Gastroesophageal sphincter (tissue), 4 donors: ENCODE results near the gene ZFHX3. TPM values are rescaled to one million over a fixed set of nuclear protein-coding genes. Genes with fewer than 3 reads are reported as not detected.

ENCODE experiments used
- ATAC-seq: fragments of 150-250 bp; one replicate; pipeline ENCODE4 v1.9.1; 2016; ENCODE audit warnings: mild to moderate bottlenecking, moderate library complexity
- H3K27ac ChIP-seq, 4 donors: fragments of 200-600 bp; sonication (generic) in 3 of 4; 1 replicate in 3 of 4; 2 replicates in 1 of 4; pipeline ENCODE4 v1.5.1; 2016 to 2019
- H3K27me3 ChIP-seq: fragments of 200-600 bp; sonication (generic); one replicate; pipeline ENCODE4 v1.5.1; 2019
- H3K36me3 ChIP-seq, 2 donors: fragments of 200-600 bp; sonication (generic); one replicate each; pipeline ENCODE4 v1.5.1; 2019; ENCODE audit warnings: control low read depth in 1 of 2
- H3K4me1 ChIP-seq, 3 donors: fragments of 200-600 bp; sonication (generic); 1 replicate in 2 of 3; 2 replicates in 1 of 3; pipeline ENCODE4 v1.5.1; 2016 to 2019; ENCODE audit warnings: control low read depth in 2 of 3
- H3K4me3 ChIP-seq, 2 donors: fragments of 200-600 bp; sonication (generic); one replicate each; pipeline ENCODE4 v1.5.1; 2019; ENCODE audit warnings: mild to moderate bottlenecking in 1 of 2, moderate library complexity in 1 of 2
- H3K9me3 ChIP-seq, 3 donors: fragments of 200-600 bp; sonication (generic); one replicate each; pipeline ENCODE4 v1.5.1; 2017 to 2019; ENCODE audit warnings: control low read depth in 2 of 3
- EP300 ChIP-seq: sonication (generic); formaldehyde crosslinking; IDR thresholded peaks from one replicate; pipeline ENCODE4 v1.6.1; 2017; ENCODE audit warnings: antibody characterized with exemption, mild to moderate bottlenecking
- POLR2A ChIP-seq, 2 donors: fragments of 450-650 bp; IDR thresholded peaks; one replicate each; pipeline ENCODE4 v1.6.1; 2017; ENCODE audit warnings: antibody characterized with exemption in 2 of 2, mild to moderate bottlenecking in 2 of 2, moderate library complexity in 1 of 2
- POLR2AphosphoS5 ChIP-seq: sonication (generic); formaldehyde crosslinking; IDR thresholded peaks from one replicate; pipeline ENCODE4 v1.6.1; 2017; ENCODE audit warnings: antibody characterized with exemption
- WGBS, 2 donors: methylation state at CpG; one replicate each; pipeline ENCODE4 v1.1.5; 2018; ENCODE audit warnings: low coverage in 1 of 2; 5-methylcytosine and 5-hydroxymethylcytosine counted together
- total RNA-seq, 4 donors: library from RNA; depleted of rRNA; stranded (reverse); fragments of >200 nt; gene quantifications; one replicate each; pipeline ENCODE4 v1.1.0, GENCODE V29; 2016
- TF ChIP-seq, protein P1 (sequence below), 4 experiments: fragments of 200-600 bp in 2 of 4; fragments of 450-650 bp in 2 of 4; sonication (generic) in 1 of 4; IDR thresholded peaks; one replicate each; pipeline ENCODE4 v1.5.1; 2017 to 2019; ENCODE audit warnings: antibody characterized with exemption in 4 of 4, mild to moderate bottlenecking in 2 of 4, moderate library complexity in 2 of 4

The ZFHX3 gene
- total RNA-seq, 4 donors from 2014 or later: 24.0 to 47.1 (median 29.5) TPM

DNA sequence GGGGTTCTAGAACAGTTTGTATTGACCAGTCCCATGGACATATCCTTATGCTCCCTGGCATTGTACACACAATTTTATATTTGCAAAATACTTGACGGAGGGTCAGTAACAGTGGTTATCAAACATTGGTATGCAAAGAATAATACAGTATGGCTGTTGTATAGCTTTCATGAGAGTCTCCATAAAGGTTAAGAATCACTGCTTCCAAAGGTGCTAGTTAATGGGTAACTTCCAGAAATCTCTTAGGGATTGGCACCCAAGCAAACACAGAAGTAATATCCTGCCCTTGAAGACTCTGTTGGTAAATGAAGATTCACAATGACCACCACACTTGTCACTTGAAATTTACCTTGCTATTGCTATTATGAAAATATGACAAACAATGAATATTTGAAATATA is 239.2 kb downstream of the ZFHX3 start:
- H3K4me3 ChIP-seq: no peak overlapping the region
- WGBS, 2 donors: 100% methylated on average over 1 of the region's 1 CpG
- peaks cover 0 to 54% of the 10 kb centered on the region in 2 donors for H3K36me3 ChIP-seq
- H3K27ac ChIP-seq: no peak overlapping the region
- ATAC-seq: no peak
- no peaks in the 10 kb centered on the region for H3K27me3 ChIP-seq
- no peaks in the 10 kb centered on the region for H3K9me3 ChIP-seq
- peaks cover 0 to 8% (median 0%) of the 10 kb centered on the region in 3 donors for H3K4me1 ChIP-seq
- TF ChIP-seq POLR2A (IDR thresholded peaks at IDR 0.05) (no peak), EP300 (no peak), POLR2AphosphoS5 (no peak)
- TF ChIP-seq, protein P1, sequence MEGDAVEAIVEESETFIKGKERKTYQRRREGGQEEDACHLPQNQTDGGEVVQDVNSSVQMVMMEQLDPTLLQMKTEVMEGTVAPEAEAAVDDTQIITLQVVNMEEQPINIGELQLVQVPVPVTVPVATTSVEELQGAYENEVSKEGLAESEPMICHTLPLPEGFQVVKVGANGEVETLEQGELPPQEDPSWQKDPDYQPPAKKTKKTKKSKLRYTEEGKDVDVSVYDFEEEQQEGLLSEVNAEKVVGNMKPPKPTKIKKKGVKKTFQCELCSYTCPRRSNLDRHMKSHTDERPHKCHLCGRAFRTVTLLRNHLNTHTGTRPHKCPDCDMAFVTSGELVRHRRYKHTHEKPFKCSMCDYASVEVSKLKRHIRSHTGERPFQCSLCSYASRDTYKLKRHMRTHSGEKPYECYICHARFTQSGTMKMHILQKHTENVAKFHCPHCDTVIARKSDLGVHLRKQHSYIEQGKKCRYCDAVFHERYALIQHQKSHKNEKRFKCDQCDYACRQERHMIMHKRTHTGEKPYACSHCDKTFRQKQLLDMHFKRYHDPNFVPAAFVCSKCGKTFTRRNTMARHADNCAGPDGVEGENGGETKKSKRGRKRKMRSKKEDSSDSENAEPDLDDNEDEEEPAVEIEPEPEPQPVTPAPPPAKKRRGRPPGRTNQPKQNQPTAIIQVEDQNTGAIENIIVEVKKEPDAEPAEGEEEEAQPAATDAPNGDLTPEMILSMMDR (IDR thresholded peaks at IDR 0.05): no peak

DNA sequence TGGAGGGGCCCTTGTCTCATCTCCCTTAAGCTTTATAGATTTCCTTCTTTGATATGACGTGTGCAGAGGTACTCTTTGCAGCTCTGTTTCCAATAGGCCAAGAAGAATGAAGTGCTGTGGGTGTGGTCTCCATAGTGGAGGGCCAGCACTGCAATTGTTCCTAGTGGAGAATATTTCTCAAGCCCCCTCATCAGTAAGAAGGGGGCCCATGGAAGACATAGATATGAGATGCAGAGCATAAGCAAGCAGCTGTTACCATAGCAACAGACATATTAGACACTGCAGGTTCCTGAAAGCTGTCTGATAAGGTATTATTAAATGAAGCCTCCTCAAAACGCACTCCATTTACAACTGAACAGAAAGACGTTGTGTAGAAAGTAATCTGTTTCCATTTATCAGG is 240.7 kb downstream of the ZFHX3 start:
- Histone ChIP-seq H3K9me3 (no peaks in the 10 kb centered on the region), H3K27ac (no peak overlapping the region), H3K4me3 (no peak overlapping the region), H3K36me3 (peaks cover 0 to 61% of the 10 kb centered on the region in 2 donors), H3K4me1 (peaks cover 0 to 8% (median 0%) of the 10 kb centered on the region in 3 donors), H3K27me3 (no peaks in the 10 kb centered on the region)
- TF ChIP-seq POLR2AphosphoS5 (no peak), EP300 (no peak), POLR2A (IDR thresholded peaks at IDR 0.05) (no peak)
- TF ChIP-seq, protein P1 (IDR thresholded peaks at IDR 0.05): no peak
- WGBS, 2 donors: 91 to 94% methylated on average over 2 to 3 of the region's 3 CpGs
- no peak for ATAC-seq

DNA sequence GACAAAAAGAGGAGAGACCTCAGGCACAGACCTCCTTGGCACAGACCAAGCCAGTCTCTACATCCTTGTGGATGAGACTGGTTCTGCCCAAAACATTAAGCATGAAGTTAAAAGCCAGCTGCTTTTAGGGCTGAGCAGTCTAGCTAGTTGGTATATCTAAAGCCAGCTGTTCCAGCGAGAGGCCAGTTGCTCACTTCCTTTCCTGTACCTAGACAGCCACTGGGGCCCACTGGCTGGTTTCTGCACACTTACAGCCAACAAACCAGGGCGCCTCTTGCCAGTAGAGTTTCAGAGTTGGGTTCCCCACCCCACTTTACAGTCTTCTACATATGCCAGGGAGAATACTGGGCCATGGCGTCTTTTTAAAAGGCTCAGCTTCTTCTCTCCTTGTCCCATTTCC is 242.4 kb downstream of the ZFHX3 start:
- no peaks in the 10 kb centered on the region for H3K27me3 ChIP-seq
- peaks cover 0 to 56% of the 10 kb centered on the region in 2 donors for H3K36me3 ChIP-seq
- WGBS, 2 donors: 100% methylated on average over 1 of the region's 3 CpGs
- no peaks in the 10 kb centered on the region for H3K4me1 ChIP-seq
- no peak overlapping the region for H3K4me3 ChIP-seq
- ATAC-seq: no peak
- no peak overlapping the region for H3K27ac ChIP-seq
- TF ChIP-seq POLR2AphosphoS5: no peak
- TF ChIP-seq, protein P1 (IDR thresholded peaks at IDR 0.05): no peak
- TF ChIP-seq EP300: no peak
- no peak for TF ChIP-seq POLR2A (IDR thresholded peaks at IDR 0.05)
- no peaks in the 10 kb centered on the region for H3K9me3 ChIP-seq

DNA sequence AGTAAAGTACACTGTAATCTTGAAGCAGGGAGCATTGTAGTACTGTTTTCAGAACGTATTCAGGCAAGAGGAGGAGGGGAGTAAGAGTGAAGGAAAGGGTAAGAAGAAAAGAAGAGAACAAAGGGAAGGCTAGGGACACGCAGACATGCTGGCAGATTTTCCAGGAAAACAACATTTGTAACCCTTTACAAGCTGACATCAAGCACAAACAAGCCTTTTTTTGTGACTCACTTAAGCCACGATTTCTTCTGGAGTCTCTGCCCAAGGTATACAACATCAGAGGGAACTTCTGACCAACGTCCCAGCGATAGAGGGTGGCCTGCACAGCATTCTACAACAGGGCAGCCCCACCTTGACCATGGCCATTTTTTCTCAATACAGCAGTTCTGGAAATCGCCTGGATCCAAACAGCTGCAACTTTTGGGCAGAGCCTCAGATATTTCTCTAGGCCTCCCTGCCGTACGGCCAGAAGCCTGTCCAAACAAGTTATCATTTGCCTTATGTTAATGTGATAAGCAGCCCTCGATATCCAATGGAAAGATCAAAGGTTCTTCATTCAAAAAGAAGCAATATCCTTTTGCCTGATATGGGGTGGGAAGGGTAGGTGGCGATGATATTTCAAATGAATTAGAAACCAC is 247.3 kb downstream of the ZFHX3 start:
- WGBS, 2 donors: 60 to 70% methylated on average over 6 to 8 of the region's 10 CpGs
- no peaks in the 10 kb centered on the region for H3K27me3 ChIP-seq
- ATAC-seq: no peak
- no peak overlapping the region for H3K4me3 ChIP-seq
- no peaks in the 10 kb centered on the region for H3K9me3 ChIP-seq
- H3K4me1 ChIP-seq: no peaks in the 10 kb centered on the region
- H3K27ac ChIP-seq: no peak overlapping the region
- peaks cover 0 to 69% of the 10 kb centered on the region in 2 donors for H3K36me3 ChIP-seq
- TF ChIP-seq, protein P1 (IDR thresholded peaks at IDR 0.05): no peak
- no peak for TF ChIP-seq POLR2A (IDR thresholded peaks at IDR 0.05)
- TF ChIP-seq POLR2AphosphoS5: no peak
- no peak for TF ChIP-seq EP300

DNA sequence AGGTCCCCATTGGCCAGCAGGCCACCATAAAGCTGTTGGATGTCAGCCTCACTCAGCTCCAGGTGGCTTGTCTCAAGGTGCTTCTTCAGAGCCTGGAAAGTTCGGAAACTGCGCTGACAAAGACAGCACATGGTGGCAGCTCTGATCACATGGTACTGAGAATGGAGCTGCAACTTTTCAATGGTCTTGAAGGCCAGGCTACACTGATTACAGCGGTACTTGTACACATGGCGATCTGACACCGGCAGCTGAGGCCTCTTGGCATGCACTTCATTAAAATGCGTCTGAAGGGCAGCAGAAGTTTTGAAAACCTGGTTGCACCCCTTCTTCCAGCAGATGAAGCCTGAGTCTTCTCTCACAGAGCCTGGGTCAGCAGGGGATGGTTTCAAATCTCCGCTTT is 249.7 kb downstream of the ZFHX3 start:
- no peaks in the 10 kb centered on the region for H3K27me3 ChIP-seq
- no peak for TF ChIP-seq EP300
- TF ChIP-seq, protein P1 (IDR thresholded peaks at IDR 0.05): no peak
- TF ChIP-seq POLR2AphosphoS5: no peak
- no peak for TF ChIP-seq POLR2A (IDR thresholded peaks at IDR 0.05)
- no peaks in the 10 kb centered on the region for H3K9me3 ChIP-seq
- peaks cover 0 to 87% of the 10 kb centered on the region in 2 donors for H3K36me3 ChIP-seq
- no peak overlapping the region for H3K4me3 ChIP-seq
- 87% methylated on average over 6 of the region's 7 CpGs; no CpG with 5 or more reads in 1 of the 2 donors for WGBS, 2 donors
- no peak overlapping the region for H3K27ac ChIP-seq
- H3K4me1 ChIP-seq: no peaks in the 10 kb centered on the region
- ATAC-seq: no peak
